ENCODE data around the gene UQCC3.

DNA sequence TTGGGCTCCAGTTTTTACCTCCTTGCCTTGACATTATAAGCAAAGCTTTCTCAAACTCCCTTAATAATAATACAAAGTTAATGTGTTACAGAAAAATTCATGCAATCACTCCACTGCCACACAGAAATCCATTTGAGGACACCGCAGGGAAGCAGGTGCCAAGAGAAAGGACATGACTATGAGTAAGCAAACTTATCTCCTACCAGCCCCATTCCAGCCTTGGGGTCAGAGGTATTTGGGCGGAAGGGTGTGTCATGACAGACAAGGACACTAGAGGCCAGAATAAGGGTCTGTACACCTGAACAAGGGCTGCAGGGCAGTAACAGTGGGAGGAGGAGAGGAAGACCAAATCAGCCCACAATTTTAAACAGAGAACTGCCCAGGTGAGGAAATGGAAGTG is 41.9 kb downstream of the UQCC3 start:
- no peak for TF ChIP-seq EP300 (IDR thresholded peaks at IDR 0.05)
- no peak for TF ChIP-seq POLR2A (IDR thresholded peaks at IDR 0.05)
- TF ChIP-seq POLR2AphosphoS5 (IDR thresholded peaks at IDR 0.05) = peak in 1 of 3 donors; percentile 55
- TF ChIP-seq, protein P1, sequence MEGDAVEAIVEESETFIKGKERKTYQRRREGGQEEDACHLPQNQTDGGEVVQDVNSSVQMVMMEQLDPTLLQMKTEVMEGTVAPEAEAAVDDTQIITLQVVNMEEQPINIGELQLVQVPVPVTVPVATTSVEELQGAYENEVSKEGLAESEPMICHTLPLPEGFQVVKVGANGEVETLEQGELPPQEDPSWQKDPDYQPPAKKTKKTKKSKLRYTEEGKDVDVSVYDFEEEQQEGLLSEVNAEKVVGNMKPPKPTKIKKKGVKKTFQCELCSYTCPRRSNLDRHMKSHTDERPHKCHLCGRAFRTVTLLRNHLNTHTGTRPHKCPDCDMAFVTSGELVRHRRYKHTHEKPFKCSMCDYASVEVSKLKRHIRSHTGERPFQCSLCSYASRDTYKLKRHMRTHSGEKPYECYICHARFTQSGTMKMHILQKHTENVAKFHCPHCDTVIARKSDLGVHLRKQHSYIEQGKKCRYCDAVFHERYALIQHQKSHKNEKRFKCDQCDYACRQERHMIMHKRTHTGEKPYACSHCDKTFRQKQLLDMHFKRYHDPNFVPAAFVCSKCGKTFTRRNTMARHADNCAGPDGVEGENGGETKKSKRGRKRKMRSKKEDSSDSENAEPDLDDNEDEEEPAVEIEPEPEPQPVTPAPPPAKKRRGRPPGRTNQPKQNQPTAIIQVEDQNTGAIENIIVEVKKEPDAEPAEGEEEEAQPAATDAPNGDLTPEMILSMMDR (IDR thresholded peaks at IDR 0.05) = no peak
